Measurements from ENCODE around the gene FBXO42. TPM values are rescaled to one million over a fixed set of nuclear protein-coding genes. Genes with fewer than 3 reads are reported as not detected.
"Not testable (repeated sequence)": the region's sequence is repeated elsewhere in the genome, so short reads cannot be mapped to it uniquely, and the experiment has no call there.

Gene FBXO42
- polyA plus RNA-seq, 2 of the 4 experiments (the other 2 are of a cell fraction), result 4.7 to 12.4 TPM

DNA sequence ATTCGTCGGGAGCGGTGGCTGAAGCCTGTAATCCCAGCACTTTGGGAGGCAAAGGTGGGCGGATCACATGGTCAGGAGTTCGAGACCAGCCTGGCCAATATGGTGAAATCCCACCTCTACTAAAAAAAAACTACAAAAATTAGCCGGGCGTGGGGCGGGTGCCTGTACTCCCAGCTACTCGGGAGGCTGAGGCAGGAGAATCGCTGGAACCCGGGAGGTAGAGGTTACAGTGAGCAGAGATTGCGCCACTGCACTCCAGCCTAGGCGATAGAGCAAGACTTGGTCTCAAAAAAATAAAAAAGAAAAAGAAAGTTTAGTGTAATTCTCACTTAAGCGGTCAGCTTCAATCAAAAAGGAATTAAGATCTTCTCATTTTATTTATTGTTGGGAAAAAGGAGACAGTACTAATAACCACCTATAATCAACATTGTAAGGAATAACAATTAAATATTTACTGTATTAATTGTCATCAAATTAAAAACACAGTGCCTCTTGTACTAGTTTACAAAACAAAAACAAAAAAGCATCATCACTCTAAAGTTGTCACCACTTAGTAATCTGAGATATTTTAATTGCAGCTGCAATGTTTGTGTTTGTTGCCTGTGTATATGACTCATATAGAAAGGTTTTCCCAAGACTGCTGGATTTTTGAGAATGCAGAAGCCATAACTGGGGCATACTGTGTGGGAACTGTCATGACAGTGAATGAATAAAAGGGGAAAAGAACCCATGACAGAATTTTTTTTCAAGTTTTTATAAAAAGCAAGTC is 3.7 kb downstream of the FBXO42 start:
- H3K4me2 ChIP-seq, result peak overlapping the region; percentile 93
- ATAC-seq (peak in 1 of 2 experiments; percentile 37; a peak in 3 of 6 replicates), DNase-seq (ENCODE audit: low read depth in 1 of 2, low spot score in 1 of 2) (peak in 1 of 2 experiments; percentile 47), FAIRE-seq (no peak)
- TF ChIP-seq MAFK (IDR thresholded peaks at IDR 0.05; ENCODE audit: partially characterized antibody), result peak; percentile 7
- no peak for TF ChIP-seq HDAC2 (IDR thresholded peaks at IDR 0.05)
- no peak for TF ChIP-seq FOSL2 (IDR thresholded peaks at IDR 0.05)
- TF ChIP-seq FOSL2 (CRISPR knock-in tag; IDR thresholded peaks at IDR 0.05), result peak; percentile 89
- no peak overlapping the region for H3K4me3 ChIP-seq
- peaks cover 36% of the 10 kb centered on the region for H3K4me1 ChIP-seq
- H3K9me3 ChIP-seq, result no peaks in the 10 kb centered on the region
- ChIA-PET CTCF (interaction anchor here (0.6 to 1.1 kb wide), 4 partner anchors 39 to 155 kb away, joined by 3 to 4 read pairs (median 3); partner anchors contain the start of gene NECAP2), POLR2A (interaction anchor here (0.5 kb wide), 1 partner anchor 44 kb away, joined by 7 read pairs; no protein-coding TSS in a partner anchor)
- WGBS (ENCODE audit: missing lambda C conversion rate), result 90% methylated on average over 14 of the region's 14 CpGs
- peak overlapping the region in 1 of 2 experiments; percentile 24; a peak in 1 of 6 replicates for H3K27ac ChIP-seq

DNA sequence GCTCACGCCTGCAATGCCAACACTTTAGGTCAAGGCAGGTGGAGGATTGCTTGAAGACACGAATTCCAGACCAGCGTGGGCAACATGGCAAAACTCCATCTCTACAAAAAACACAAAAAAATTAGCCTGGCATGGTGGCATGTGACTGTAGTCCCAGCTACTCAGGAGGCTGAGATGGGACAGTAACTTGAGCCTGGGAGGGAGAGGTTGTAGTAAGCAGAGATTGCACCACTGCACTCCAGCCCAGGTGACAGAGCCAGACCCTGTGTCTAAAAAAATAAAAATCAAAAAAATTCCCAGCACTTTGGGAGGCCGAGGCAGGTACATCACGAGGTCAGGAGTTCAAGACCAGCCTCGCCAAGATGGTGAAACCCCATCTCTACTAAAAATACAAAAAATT is 9.0 kb downstream of the FBXO42 start:
- ATAC-seq; H3K4me1 ChIP-seq; H3K27ac ChIP-seq; FAIRE-seq; H3K4me3 ChIP-seq; H3K4me2 ChIP-seq; H3K9me3 ChIP-seq; POLR2A ChIA-PET; DNase-seq (ENCODE audit: low read depth in 1 of 2, low spot score in 1 of 2): not testable (repeated sequence)
- CTCF ChIA-PET, result interaction anchor here (0.6 to 1.2 kb wide), 3 partner anchors 9 to 100 kb away, joined by 3 to 6 read pairs (median 3); partner anchors contain the start of gene FBXO42
- 95% methylated on average over 6 of the region's 6 CpGs for WGBS (ENCODE audit: missing lambda C conversion rate)

- ChIA-PET POLR2A (no interaction called here), CTCF (interaction anchor here (1.6 kb wide), 1 partner anchor 10 kb away, joined by 4 read pairs; the partner anchor contains the start of gene FBXO42)
- H3K4me3 ChIP-seq, result no peak overlapping the region
- no peaks in the 10 kb centered on the region for H3K9me3 ChIP-seq
- WGBS (ENCODE audit: missing lambda C conversion rate), result 87% methylated on average over 9 of the region's 10 CpGs
- FAIRE-seq (no peak), ATAC-seq (no peak), DNase-seq (ENCODE audit: low read depth in 1 of 2, low spot score in 1 of 2) (no peak)
- H3K27ac ChIP-seq, result no peak overlapping the region
- TF ChIP-seq CBX8 (IDR thresholded peaks at IDR 0.05) (no peak), EHMT2 (IDR thresholded peaks at IDR 0.05; ENCODE audit: low read depth) (no peak), MAFK (IDR thresholded peaks at IDR 0.05; ENCODE audit: partially characterized antibody) (no peak), RAD21 (conservative IDR thresholded peaks at IDR 0.05 in 1 of 2, IDR thresholded peaks at IDR 0.05 in 1 of 2) (no peak), EHF (CRISPR knock-in tag; IDR thresholded peaks at IDR 0.05) (no peak), HOXB5 (CRISPR knock-in tag; IDR thresholded peaks at IDR 0.05) (no peak), FOSL2 (IDR thresholded peaks at IDR 0.05) (no peak), FOSL2 (CRISPR knock-in tag; IDR thresholded peaks at IDR 0.05) (no peak), CEBPB (IDR thresholded peaks at IDR 0.05) (no peak), ESRRA (IDR thresholded peaks at IDR 0.05; ENCODE audit: borderline replicate concordance, low read length) (no peak), PHF8 (IDR thresholded peaks at IDR 0.05; ENCODE audit: borderline replicate concordance, low read depth) (no peak), CHD4 (IDR thresholded peaks at IDR 0.05; ENCODE audit: borderline replicate concordance) (no peak), NFE2L2 (conservative IDR thresholded peaks at IDR 0.05; ENCODE audit: low read length) (no peak), TP53 (CRISPR knock-in tag; IDR thresholded peaks at IDR 0.05) (no peak), PBX3 (IDR thresholded peaks at IDR 0.05) (no peak), REST (IDR thresholded peaks at IDR 0.05) (no peak), RARB (CRISPR knock-in tag; IDR thresholded peaks at IDR 0.05) (no peak), POLR2AphosphoS2 (conservative IDR thresholded peaks at IDR 0.05; ENCODE audit: low read length) (no peak), RNF2 (IDR thresholded peaks at IDR 0.05; ENCODE audit: borderline replicate concordance, low read depth) (no peak), ATOH8 (CRISPR knock-in tag; IDR thresholded peaks at IDR 0.05; ENCODE audit: low read depth) (no peak)
- TF ChIP-seq, protein P1, sequence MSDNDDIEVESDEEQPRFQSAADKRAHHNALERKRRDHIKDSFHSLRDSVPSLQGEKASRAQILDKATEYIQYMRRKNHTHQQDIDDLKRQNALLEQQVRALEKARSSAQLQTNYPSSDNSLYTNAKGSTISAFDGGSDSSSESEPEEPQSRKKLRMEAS (IDR thresholded peaks at IDR 0.05), result no peak
- no peak overlapping the region for H3K4me2 ChIP-seq
- no peaks in the 10 kb centered on the region for H3K4me1 ChIP-seq
Measured at GRCh38 chr1:16342331-16343062, 9.8 kb downstream of the FBXO42 start.
